ENCODE results near the gene C13orf42.

The C13orf42 gene

DNA sequence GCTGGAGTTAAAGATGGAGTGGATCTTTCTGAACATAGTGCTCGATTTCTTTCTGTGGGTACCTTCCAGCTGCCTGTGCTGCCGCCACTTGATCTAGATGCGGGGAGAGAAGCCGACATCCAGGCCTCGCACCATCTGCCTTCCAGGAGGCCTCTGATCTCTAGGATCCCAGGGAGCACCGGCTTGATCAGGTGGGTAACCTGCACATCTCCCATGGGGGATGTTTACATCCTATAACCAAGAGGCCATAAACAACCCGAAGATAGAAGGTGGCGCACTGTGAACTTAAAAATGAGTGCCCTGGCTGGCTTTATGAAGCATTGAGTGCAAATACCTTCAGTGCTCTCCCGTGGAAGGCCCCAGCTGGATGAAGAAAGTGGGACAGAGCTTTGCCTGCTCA lies at the start of gene C13orf42:
Gene C13orf42 (minus strand): TSS at position 101 of the 400 bp plus-strand sequence. CDS start 65 bp downstream, at position 36.
- Histone ChIP-seq H3K27me3 (ENCODE audit: insufficient read depth, low read depth) (no peaks in the 10 kb centered on the region), H3K36me3 (ENCODE audit: insufficient read depth) (no peaks in the 10 kb centered on the region), H3K79me2 (ENCODE audit: insufficient read depth, low read depth) (no peaks in the 10 kb centered on the region), H2AFZ (ENCODE audit: low read depth) (no peak within 1 kb of the TSS), H3K27ac (no peak within 1 kb of the TSS), H3K4me1 (ENCODE audit: low read depth, poor library complexity, severe bottlenecking) (no peaks in the 10 kb centered on the region), H3K4me2 (no peak within 1 kb of the TSS), H4K20me1 (ENCODE audit: insufficient read depth) (no peaks in the 10 kb centered on the region), H3K9ac (no peak within 1 kb of the TSS), H3K4me3 (IDR thresholded peaks at IDR 0.05; ENCODE audit: insufficient read depth, low read depth, low read length) (no peak within 1 kb of the TSS)
- TF ChIP-seq, protein P1, sequence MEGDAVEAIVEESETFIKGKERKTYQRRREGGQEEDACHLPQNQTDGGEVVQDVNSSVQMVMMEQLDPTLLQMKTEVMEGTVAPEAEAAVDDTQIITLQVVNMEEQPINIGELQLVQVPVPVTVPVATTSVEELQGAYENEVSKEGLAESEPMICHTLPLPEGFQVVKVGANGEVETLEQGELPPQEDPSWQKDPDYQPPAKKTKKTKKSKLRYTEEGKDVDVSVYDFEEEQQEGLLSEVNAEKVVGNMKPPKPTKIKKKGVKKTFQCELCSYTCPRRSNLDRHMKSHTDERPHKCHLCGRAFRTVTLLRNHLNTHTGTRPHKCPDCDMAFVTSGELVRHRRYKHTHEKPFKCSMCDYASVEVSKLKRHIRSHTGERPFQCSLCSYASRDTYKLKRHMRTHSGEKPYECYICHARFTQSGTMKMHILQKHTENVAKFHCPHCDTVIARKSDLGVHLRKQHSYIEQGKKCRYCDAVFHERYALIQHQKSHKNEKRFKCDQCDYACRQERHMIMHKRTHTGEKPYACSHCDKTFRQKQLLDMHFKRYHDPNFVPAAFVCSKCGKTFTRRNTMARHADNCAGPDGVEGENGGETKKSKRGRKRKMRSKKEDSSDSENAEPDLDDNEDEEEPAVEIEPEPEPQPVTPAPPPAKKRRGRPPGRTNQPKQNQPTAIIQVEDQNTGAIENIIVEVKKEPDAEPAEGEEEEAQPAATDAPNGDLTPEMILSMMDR (conservative IDR thresholded peaks at IDR 0.05; ENCODE audit: low read depth, low read length), result no peak

DNA sequence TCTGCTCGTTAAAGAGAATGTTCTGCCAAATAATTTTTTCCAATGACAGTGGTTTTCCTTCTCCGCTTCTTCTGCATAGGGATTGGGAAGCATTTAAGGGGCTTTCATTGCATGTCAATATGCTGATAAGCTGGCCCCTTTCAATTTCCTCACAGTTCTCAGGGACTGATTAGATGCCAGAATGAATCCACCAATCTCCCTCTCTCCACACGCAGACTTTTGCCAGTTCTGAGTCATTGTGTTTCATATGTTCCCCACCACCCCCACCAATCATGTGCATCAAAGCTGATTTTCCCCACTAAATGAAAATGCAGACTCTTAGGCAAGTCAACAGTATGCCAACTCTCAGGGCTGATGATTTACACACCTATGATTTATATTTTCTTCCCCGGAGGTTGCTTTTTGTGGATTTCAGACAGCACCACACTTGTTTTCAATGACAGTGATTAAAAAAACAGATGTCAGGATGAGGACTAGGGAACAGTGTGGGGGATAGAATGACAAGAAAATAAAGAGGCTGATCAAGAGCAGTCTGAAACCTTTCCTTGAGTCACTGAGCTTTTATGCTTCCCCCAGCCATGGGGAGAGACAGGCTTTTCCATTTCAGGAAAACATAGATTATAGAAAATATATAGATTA lies 47.9 kb upstream of the C13orf42 start:
- Histone ChIP-seq H3K36me3 (ENCODE audit: insufficient read depth) (no peaks in the 10 kb centered on the region), H4K20me1 (ENCODE audit: insufficient read depth) (no peaks in the 10 kb centered on the region), H3K4me2 (no peak overlapping the region), H3K27ac (no peak overlapping the region), H3K4me3 (IDR thresholded peaks at IDR 0.05; ENCODE audit: insufficient read depth, low read depth, low read length) (no peak overlapping the region), H3K4me1 (ENCODE audit: low read depth, poor library complexity, severe bottlenecking) (no peaks in the 10 kb centered on the region), H3K9ac (no peak overlapping the region), H3K79me2 (ENCODE audit: insufficient read depth, low read depth) (no peaks in the 10 kb centered on the region), H2AFZ (ENCODE audit: low read depth) (no peak overlapping the region), H3K27me3 (ENCODE audit: insufficient read depth, low read depth) (no peaks in the 10 kb centered on the region)
- TF ChIP-seq, protein P1 (conservative IDR thresholded peaks at IDR 0.05; ENCODE audit: low read depth, low read length), result no peak

DNA sequence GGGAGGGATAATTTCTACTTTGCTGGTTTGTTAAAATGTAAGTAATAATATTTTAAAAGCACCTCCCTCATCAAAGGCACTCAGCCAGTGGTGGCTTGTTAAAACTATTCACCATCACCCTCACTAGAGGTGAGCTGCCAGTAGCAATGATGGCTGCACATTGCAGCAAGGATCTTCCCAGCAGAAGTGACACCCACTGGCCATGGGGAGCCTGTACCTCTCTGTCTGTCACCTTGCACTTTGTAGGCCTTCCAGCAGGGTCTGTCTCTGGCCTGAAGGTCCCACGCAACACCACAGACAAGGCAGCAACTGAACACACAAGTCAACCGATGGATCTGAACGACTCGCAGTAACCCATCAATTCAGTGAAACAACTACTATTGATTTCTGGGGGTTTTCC lies 47.3 kb upstream of the C13orf42 start:
- TF ChIP-seq, protein P1 (conservative IDR thresholded peaks at IDR 0.05; ENCODE audit: low read depth, low read length), result no peak

DNA sequence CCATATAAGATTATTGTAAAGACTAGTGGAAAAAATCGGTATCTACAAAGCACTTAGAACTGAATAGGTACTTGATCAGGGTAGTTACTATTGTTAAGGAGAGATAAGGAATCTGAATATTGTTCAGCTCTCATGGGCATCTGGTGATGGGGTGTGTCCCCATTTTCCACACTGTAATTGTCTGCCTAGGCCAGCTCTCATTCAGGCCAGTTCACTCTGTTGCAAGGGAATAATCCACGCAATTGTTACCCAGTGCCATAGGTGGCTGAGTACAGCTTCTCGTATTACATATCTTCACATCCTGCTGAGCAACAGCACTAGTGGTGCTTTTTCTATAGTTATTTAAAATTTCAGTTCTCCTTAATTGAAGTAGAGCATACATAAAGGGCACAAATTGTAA lies 45.6 kb upstream of the C13orf42 start:
- Histone ChIP-seq H3K9ac (no peak overlapping the region), H3K27me3 (ENCODE audit: insufficient read depth, low read depth) (no peaks in the 10 kb centered on the region), H4K20me1 (ENCODE audit: insufficient read depth) (no peaks in the 10 kb centered on the region), H3K4me3 (IDR thresholded peaks at IDR 0.05; ENCODE audit: insufficient read depth, low read depth, low read length) (no peak overlapping the region), H2AFZ (ENCODE audit: low read depth) (no peak overlapping the region), H3K36me3 (ENCODE audit: insufficient read depth) (no peaks in the 10 kb centered on the region), H3K79me2 (ENCODE audit: insufficient read depth, low read depth) (no peaks in the 10 kb centered on the region), H3K27ac (no peak overlapping the region), H3K4me2 (no peak overlapping the region), H3K4me1 (ENCODE audit: low read depth, poor library complexity, severe bottlenecking) (no peaks in the 10 kb centered on the region)
- TF ChIP-seq, protein P1 (conservative IDR thresholded peaks at IDR 0.05; ENCODE audit: low read depth, low read length), result no peak

More for the DNA sequence above, 47.3 kb upstream of the C13orf42 start:
- H3K4me3 ChIP-seq (IDR thresholded peaks at IDR 0.05; ENCODE audit: insufficient read depth, low read depth, low read length), result no peak overlapping the region
- H4K20me1 ChIP-seq (ENCODE audit: insufficient read depth), result no peaks in the 10 kb centered on the region
- no peak overlapping the region for H3K9ac ChIP-seq
- H3K27me3 ChIP-seq (ENCODE audit: insufficient read depth, low read depth), result no peaks in the 10 kb centered on the region
- no peaks in the 10 kb centered on the region for H3K4me1 ChIP-seq (ENCODE audit: low read depth, poor library complexity, severe bottlenecking)
- no peaks in the 10 kb centered on the region for H3K79me2 ChIP-seq (ENCODE audit: insufficient read depth, low read depth)
- H2AFZ ChIP-seq (ENCODE audit: low read depth), result no peak overlapping the region
- no peaks in the 10 kb centered on the region for H3K36me3 ChIP-seq (ENCODE audit: insufficient read depth)
- H3K27ac ChIP-seq, result no peak overlapping the region
- H3K4me2 ChIP-seq, result no peak overlapping the region

Measured in KMS-11 (cell line).